Activated CD4-positive, CD25-positive, alpha-beta regulatory T cell treated with anti-CD3 and anti-CD28 coated beads, Interleukin-2, amount 50 U/mL, for 24 hours (primary cell): ENCODE measurements around the gene PLD5.
A peak's percentile ranks its signal among the peaks of the same experiment; 100 is the strongest.

ENCODE experiments used
- ATAC-seq, 2 donors: fragments of 150-1000 bp; cut with Tn5 transposase; one replicate each; pipeline ENCODE4 v1.10.0; 2021; ENCODE audit warnings: mild to moderate bottlenecking in 1 of 2, moderate library complexity in 1 of 2

The PLD5 gene

DNA sequence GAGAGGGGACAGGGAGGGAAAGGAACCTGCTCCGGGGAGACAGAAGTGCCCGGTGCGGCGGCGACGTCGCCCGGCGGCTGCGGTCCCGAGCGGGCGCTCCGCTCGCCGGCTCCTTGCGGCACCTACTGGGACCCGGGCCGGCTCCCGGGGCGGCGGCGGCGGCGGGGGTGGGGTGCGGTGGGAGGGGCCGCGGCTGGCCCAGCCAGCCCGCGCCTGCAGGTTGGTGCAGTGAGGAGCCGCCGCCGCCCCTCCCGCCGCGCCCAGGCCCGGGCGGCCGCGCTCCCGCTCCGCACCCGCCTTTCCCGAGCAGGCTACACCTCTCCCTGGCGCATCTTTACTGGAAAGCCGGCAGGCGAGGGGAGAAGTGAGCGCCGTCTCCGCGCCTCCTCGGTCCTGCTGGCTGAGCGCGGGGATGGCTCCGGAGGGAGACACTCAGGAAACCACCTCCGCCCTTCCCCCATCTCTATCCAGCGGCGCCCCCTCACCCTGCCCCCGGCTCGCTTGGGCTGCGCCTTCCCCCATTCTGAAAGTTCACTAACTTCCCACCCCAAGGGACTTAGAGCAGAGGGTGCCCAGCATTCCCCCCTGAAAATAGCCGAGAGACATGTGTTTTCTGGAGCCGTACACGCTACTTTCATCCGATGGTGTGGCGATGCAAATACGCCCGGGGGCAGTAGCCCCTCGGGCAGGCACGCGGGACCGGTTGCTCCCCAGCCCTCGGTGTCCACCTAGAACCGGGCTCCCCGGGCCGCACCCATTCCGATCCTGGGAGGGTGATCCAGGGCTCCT, at the start of gene PLD5:
PLD5 (minus strand) TSS at position 127 of the 789 bp plus-strand sequence.
- ATAC-seq: no peak

DNA sequence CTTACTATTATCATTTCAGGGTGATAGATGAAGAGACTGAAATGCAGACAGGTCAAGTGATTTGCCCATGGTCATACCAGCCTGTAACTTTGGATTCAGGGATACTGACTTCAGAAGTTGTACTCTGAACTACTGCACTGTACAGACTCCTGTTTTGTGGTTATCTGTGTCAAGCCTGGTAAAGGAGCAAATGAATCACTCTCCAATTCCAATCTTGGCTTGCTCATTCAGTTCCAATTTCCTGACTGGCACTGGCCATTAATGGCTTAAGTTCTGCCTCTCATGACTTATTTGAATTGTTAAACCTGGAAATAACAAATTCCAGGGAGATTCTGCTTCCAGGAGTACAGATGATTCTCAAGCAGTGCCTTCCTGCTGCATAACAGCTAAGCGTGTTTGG, 45.4 kb upstream of the PLD5 start:
- ATAC-seq: no peak

DNA sequence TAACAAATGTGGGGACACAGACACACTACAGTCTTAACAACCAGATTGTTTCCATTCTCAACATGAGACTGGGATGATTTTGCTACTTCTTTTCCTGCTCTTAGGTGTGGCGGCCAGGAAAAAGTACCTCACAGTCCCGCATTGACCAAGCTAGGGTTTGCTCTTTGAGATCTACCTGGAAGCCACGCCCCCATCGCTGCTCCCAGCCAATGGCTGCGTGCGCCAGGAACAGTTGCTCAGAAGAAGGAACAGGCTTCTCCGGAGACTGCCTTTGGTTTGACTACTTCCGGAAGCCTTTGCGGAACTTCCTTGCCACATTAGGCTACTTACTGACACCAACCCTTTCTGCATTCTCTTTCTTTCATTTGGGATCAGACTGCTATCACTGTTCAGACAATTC, 44.2 kb upstream of the PLD5 start:
- no peak for ATAC-seq

DNA sequence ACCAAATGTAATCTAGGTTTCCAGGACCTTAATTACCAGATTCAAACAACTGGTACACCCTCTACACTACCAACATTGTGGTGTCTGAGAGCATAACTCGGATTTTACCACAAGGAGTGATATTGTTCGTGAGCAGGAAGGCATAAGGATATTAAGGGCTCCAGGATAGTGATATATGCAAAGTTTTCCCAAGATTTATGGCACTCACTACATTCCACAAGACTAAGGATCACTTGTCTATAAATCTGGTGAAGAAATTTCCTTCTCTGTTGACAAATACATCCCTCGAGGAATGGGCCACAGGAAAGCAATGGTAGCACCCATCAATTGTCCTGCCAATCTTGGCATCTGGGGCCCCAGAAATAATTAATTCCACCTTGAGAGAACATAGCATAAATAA, 43.1 kb upstream of the PLD5 start:
- no peak for ATAC-seq

DNA sequence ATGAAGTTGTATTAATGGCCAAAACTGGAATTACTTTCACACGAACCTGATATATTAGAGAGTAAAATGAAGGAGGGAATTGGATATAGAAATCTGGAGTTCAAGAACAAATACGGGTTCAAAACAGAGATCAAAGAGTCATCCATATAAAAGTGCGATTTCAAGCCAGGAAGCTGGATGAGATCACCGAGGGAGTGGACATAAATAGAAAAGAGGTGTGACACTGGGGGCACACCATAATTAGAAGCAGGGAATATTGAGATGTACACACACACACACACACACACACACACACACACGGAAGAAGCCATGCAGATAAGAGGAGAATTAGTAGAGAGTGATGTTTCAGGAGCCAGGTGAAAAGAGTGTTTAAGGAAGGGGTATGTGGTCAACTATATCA, 32.3 kb upstream of the PLD5 start:
- ATAC-seq: no peak

DNA sequence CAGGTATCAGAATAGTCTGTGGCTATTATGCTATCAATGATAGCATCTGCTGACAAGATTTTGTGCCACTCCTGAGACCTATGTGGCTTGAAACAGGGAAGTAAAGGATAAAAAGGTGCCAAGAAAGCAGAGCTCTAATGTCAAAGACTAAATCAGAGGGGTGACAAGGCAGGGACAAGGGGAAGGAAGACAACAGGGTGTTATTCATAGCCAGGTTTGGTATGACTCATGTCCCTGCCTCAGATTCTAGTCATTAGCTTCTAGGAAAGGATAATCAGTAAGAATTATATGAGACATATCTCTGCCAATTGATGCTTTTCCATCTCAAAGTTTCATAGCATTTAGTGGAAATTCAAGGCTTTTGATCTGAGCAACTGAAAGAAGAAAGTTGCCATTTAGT, 31.8 kb upstream of the PLD5 start:
- no peak for ATAC-seq

DNA sequence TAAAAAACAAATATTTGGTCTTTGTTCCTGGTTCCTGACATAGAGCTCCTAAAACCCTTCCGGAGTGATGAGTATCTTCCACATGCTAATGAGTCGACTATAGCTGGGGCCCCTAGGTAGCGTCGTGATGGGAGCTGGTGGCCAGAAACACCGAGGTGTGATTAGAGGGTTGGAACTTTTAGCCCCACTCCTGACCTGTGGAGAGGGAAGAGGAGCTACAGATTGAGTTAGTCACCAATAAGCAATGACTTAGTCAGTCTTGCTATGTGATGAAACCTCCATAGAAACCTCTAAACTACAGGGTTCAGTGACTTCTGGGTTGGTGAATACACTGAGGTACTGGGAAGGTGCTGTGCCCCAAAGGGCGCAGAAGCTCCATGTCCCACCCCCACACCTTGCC, 30.1 kb upstream of the PLD5 start:
- no peak for ATAC-seq

DNA sequence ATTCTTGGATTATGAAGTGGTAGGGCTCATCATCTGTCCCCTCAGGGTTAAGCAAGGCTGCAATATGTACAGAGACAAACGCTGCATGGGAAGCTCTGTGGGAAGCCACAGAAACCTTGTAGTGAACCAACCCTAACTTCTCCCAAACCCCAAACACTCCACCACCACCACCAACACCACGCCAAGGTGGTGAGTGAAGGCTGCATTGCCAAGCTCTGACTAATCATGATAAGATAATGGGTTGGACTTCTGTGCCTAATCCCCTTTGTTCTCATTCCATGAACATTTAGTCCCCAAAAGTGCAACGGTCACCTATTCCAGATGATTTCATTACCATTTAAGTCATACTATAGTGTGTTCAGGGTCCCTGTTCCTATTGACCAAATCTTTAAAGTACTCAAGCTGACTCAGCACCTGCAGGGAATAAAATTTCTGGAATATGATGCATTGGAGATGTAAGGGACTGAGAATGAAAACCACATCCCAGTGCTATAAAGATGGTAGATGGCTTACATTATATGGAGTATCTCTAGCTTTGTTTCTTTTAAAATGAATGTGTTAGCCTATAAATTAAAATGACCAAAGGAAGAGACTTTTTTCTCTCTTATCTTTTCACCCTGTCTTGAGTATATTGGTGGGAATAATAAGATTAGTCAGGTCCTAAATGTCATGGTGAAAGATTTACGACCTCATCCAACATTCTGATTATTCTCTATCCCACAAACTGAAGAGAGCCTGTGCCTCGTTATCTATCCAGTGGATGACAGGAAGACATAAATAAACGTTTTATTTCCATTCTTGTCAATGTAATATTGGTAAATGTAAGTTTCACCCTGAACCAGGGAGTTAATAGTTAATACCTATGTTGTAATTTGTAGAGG, 22.6 kb upstream of the PLD5 start:
- ATAC-seq: no peak

DNA sequence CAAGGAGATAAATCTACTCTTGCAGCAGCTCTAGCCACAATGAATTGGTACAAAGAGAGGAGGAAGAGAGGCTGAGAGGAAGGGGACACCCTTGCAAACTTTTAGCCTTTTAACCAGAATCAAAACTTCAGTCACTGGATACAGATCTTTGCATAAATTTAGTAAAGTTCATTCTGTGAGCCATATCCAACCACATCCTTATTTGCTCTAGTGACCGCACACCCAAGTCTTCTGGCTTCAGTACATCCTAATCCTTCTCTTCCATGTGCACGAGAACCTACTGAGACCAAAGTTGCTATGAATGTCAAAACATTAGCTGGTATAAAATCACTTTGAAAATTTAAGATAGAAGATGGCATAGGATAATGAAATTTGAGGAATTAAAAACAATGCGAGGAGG, 21.9 kb upstream of the PLD5 start:
- no peak for ATAC-seq

DNA sequence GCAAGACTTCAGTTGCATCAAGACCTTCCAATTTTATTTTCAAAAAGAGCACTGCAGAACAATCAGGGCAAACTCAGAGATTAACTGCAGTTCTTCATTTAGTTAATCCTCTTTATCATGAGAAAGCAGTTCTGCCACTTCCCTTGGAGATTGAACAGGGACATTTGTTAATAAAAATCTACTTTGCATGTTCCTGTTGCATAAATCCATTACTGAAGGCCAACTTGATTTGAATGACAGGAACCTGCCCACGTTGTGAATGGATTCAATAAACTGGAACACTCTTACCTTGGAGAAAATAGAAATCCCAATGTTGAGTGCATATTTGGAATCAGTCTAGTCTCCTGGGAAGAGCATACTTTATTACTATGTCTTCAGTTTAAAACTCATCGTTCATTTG, 19.6 kb upstream of the PLD5 start:
- no peak for ATAC-seq

DNA sequence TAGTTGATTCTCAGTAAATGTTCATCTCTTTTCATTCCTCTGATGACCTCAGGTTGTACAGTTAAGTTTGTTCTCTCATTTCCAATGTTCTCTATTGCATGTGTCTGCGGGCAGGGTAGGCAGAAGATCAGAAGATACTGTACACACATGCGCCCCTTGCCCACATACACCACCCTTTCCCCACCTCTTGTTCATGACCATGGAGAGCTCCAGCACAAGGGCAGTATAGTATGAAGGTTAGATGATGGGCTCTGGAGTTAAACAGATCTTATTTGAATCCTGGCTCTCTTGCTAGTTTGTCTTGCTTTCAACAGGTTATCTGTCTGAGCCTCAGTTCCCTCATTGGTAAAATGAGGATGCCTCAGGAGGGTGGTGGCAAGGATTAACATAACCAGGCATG, 17.8 kb upstream of the PLD5 start:
- no peak for ATAC-seq

DNA sequence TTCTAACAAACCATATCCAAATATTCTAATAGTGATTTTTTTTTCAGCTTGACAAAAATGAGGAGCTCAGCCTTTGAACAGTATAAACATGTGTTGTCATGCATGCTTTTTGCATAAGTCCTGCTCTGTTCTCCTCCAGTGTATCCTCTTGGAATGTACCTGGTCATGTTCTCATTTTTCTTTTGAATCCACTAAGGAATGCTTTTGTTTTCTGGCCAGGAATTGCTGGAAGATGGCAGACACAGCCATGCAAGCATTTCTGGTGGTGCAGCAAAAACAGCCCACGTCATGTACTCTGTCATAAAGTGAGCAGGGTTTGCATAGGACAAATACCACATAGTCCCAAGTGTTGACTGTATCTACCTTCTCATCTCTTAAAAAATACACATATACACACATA, 11.5 kb upstream of the PLD5 start:
- no peak for ATAC-seq

DNA sequence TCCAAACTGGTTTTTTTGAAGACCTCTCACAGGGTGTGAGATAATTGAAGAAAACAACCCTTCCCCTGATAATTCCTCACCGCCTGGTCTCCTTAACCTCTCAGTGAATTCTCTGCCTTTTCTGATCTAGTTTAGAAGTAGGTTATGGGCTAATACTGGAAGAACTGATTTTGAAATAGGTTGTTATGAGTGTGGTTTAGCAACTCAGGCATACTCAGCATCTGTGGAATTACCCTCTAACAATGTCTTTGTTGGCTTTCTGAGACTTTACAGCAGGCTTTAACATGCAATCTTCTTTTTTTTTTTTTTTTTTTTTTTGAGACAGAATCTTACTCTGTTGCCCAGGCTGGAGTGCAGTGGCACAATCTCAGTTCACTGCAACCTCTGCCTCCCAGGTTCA, 10.3 kb upstream of the PLD5 start:
- ATAC-seq: no peak

DNA sequence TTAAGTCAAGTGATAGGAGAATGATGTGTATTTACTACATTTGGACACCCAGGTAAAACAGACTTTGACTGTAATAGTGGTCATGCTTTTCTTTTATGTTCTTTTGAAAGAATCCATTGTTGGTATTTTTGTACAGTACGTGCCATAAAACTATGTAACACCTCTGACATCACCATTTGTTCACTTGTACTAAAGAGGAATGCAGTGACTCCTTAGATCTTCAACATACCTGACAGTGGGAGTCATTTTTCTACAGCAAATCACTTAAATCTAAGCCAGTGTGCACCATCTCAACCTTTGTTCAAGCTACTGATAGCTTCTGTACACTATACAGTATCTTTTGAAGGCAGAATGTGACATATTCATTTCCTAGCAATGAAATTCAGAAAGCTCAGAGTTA, 6.3 kb upstream of the PLD5 start:
- ATAC-seq: no peak

DNA sequence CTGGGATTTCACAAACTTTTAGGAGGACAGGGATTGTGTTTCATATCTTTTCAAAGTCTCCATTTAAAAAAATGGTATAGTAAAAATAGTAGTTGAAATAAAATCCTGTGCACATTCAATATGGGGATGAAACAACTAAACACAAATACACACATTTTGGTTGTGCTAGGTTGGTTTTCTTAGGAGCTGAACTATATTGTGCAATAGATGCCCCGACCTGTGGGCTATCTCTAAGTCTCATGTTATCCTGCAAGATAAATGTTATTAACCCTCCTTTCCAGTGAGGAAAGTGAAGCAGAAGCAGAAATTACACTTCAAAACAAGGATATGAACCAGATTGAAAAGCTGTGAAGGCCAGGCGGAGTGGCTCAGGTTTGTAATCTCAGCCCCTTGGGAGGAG, 1.3 kb upstream of the PLD5 start:
- no peak for ATAC-seq

DNA sequence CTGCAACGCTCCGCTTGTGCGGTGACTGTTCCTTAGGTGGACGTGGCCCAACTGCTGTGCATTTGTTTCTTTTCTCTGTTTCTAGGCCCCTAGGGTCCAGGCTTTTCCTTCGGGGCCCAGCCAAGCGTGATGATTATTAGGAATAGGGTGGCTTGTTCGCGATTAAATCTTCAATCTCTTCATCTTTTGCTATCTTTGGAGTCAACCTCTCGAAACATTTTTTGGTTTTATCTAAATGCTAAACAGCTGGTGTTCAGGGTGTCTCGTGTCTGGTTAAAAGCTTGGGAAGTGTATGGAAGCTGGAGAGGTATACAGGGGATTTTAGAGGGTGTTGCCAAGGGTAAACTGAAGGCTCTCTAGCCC, 844 bp upstream of the PLD5 start:
- ATAC-seq: no peak

DNA sequence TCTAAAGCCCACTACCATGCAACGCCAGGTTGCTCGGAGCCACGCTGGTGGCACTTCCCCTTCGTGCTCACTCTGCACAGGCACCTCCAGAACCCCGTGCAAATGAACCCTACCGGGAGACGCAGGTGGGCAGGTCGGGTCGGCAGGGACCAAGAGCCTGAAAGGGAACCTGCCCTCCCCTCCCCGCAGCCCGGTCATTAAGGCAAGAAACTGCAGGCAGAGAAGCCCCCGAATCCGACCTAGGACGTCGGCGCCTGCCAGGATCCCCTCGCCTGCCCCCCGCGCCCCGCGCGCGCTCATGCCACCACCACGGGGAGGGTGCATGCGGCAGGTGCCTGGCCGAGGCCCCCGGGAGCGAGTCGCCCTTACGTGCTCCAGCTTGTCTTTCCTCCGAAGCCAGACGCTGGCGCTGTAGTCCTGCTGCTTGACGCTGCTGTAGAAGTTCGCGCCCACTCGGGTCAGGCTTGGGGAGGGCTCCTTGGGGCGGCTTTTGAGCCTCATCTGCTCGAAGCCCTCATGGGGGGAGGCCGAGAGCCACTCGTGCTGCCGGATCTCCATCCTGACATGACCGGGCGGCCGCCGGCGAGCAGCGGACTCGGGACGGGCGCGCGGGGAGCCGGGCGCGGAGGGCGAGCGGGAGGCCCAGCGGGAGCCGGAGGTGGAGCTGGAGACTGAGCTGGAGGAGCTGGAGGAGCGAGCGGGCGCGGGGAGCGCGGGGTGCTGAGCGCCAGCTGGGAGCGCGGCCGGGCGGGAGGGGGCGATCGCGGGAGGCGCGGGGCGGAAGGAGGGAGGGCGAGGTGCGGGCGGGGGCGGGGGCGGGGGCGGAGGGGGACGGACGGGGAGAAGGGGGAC, 552 bp downstream of the PLD5 start:
- ATAC-seq: no peak

DNA sequence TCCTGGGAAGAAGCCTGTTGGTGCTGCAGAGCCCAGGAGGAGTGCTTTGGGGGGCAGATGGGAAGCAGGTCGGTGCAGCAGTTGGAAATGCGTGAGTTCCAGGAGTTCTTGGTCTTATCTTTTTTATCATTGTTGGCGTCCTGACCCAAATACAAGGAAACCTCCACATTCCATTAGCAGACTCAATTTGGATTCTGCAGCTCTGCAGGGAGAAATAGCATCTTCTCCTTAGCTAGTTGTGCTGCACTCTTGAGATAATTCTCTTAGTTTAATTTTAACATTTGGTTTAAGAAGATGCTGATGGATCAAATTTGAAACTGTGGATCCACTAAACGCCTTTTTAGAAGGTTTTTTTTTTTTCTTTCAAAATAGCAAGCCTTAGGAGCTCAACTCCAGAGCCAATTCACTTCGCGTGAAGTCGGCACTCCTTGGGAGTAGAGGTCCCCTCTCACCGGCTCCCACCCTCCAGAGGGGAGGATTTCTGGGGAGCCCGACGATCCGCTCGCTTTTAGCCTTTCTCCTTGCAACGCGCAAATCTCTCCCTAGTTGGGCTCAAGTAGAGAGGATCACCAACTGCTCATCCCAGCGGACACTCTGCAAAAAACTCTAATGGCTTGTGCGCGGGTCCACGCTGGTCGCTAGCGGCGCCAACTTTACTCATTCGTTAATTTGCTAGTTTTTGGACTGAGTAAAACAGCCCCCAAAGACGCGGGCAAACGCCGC, 1.3 kb downstream of the PLD5 start:
- ATAC-seq: no peak

DNA sequence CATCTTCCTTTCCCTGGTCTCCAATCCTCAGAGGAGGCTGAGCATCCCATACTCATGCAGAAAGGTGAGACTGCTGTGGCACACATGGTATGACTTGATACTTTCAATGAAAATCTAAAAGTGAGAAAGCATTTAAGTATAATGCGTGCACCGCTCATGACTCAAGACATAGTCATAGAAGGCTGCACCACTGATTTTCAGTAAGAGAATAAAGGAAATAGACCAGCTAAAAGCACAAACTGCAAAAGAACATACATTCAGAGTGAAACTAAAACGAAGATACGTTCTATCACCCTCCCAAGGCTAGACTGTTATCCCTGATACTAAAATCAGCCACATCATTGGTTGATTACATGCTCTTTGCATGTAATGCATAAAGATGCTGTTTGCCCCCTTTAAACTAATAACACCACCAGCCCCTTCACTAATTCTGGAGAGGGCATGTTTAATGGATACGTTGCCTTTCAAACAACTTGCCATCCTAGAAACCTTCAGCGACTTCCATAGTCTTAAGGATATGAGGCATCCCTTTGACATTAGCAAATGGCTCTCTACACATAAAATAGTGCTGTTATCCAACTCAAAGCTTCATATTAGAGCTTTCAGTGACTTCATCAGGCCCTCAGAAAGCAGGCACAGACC, 2.1 kb downstream of the PLD5 start:
- peak; percentile 60 to 70 for ATAC-seq

DNA sequence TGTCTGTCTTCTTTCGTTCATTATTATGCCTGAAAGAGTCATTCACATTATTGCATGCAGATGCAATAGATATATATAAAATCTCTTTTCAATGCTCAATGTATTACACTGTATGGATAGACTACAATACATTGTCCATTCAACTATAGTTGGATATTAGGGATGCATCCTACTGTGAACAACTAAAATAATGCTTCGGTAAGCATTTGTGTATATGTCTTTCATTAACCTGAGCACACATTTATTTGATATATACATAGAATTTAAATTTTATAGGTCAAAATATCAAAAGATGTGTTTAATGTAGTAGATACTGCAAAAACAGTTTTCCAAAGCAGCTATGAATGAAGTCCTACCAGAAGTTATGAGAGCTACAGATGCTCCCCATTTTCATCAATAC, 8.9 kb downstream of the PLD5 start:
- no peak for ATAC-seq

DNA sequence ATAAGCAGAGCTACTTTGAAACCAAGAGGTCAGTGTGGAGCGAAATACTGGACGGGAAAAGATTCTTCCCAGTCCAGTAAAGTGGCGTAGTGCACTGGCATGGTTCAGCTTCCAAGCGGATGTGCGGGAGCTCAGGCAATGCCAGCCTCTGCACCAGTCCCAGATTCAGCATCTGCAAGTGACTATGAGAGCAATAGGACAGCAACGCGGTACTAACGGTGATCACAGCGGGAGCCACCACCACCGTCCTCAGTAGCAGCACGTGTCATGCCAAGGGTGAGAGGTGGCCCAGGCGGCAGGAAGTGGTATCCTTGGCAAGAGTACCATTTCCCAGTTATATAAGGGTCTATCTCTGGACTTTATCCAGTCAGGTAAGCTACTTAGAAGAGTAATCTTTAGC, 17.8 kb downstream of the PLD5 start:
- ATAC-seq: no peak

DNA sequence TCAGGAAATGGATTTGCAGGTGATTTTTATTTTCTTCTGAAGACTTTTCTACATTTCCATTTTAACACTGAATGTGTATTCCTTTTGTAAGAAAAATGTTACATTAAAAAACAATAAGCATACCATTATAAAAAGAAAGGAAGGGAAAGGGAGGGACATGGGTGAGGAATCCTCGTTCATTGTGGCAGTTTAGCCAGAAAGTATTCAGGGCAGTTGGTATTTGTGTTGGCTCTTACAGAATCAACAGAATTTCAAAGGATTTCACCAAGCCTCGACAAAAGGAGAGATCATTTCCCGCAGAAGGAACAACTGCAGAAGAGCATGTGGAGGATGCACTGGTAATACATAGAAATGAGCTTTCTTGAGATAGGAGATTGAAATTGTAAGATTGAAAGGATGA, 35.0 kb downstream of the PLD5 start:
- ATAC-seq: no peak
